Stomach (tissue), 4 donors: ENCODE data around the gene THSD4.
"Not testable (repeated sequence)": the region's sequence is repeated elsewhere in the genome, so short reads cannot be mapped to it uniquely, and the experiment has no call there.

ENCODE experiments used
- POLR2A ChIP-seq, 4 donors: fragments of 450-650 bp; IDR thresholded peaks; one replicate each; pipeline ENCODE4 v1.6.1; 2016; ENCODE audit warnings: antibody characterized with exemption in 4 of 4, control low read depth in 2 of 4, mild to moderate bottlenecking in 1 of 4, moderate library complexity in 1 of 4
- TF ChIP-seq, protein P1 (sequence below), 7 experiments: fragments of 450-650 bp in 4 of 7; fragments of 200-600 bp in 3 of 7; sonication (generic) in 3 of 7; IDR thresholded peaks; one replicate each; pipeline ENCODE4 v1.5.1; 2016 to 2019; ENCODE audit warnings: antibody characterized with exemption in 7 of 7, control low read depth in 2 of 7, mild to moderate bottlenecking in 1 of 7

DNA sequence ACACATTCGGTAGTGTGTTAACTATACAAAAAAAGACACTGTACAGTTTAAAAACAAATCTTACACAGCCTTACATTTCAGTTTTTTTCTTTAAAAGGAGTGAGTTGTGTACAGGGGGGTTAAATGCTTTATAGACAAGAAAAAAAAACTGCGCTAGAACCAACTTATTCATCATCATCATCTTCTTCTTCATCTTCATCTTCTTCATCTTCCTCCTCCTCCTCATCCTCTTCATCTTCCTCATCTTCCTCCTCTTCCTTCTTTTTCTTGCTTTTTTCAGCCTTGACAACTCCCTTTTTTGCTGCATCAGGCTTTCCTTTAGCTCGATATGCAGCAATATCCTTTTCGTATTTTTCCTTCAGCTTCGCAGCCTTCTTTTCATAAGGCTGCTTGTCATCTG, 49.3 kb downstream of the THSD4 start:
- TF ChIP-seq, protein P1, sequence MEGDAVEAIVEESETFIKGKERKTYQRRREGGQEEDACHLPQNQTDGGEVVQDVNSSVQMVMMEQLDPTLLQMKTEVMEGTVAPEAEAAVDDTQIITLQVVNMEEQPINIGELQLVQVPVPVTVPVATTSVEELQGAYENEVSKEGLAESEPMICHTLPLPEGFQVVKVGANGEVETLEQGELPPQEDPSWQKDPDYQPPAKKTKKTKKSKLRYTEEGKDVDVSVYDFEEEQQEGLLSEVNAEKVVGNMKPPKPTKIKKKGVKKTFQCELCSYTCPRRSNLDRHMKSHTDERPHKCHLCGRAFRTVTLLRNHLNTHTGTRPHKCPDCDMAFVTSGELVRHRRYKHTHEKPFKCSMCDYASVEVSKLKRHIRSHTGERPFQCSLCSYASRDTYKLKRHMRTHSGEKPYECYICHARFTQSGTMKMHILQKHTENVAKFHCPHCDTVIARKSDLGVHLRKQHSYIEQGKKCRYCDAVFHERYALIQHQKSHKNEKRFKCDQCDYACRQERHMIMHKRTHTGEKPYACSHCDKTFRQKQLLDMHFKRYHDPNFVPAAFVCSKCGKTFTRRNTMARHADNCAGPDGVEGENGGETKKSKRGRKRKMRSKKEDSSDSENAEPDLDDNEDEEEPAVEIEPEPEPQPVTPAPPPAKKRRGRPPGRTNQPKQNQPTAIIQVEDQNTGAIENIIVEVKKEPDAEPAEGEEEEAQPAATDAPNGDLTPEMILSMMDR (IDR thresholded peaks at IDR 0.05): not testable (repeated sequence)
- TF ChIP-seq POLR2A (IDR thresholded peaks at IDR 0.05): not testable (repeated sequence)
